C4-2B (cell line): ENCODE measurements around the gene CMC2.

Experiments
- H3K27ac ChIP-seq: fragments of 450-650 bp; 2 replicates; pipeline ENCODE4 v1.5.1; 2017
- ZFX ChIP-seq: fragments of 450-650 bp; IDR thresholded peaks from 2 replicates; pipeline ENCODE4 v1.6.1; 2017
- TF ChIP-seq, protein P1 (sequence below): fragments of 450-650 bp; conservative IDR thresholded peaks from 2 replicates; pipeline ENCODE4 v1.5.1; 2017; ENCODE audit warnings: mild to moderate bottlenecking

The CMC2 gene

GRCh38 chr16:80948886-80949493 lies 57.7 kb downstream of the CMC2 start:
- TF ChIP-seq, protein P1, sequence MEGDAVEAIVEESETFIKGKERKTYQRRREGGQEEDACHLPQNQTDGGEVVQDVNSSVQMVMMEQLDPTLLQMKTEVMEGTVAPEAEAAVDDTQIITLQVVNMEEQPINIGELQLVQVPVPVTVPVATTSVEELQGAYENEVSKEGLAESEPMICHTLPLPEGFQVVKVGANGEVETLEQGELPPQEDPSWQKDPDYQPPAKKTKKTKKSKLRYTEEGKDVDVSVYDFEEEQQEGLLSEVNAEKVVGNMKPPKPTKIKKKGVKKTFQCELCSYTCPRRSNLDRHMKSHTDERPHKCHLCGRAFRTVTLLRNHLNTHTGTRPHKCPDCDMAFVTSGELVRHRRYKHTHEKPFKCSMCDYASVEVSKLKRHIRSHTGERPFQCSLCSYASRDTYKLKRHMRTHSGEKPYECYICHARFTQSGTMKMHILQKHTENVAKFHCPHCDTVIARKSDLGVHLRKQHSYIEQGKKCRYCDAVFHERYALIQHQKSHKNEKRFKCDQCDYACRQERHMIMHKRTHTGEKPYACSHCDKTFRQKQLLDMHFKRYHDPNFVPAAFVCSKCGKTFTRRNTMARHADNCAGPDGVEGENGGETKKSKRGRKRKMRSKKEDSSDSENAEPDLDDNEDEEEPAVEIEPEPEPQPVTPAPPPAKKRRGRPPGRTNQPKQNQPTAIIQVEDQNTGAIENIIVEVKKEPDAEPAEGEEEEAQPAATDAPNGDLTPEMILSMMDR: peak; percentile 59
- no peak for TF ChIP-seq ZFX
- peak overlapping the region; percentile 54; the same call in 1 of the 2 replicates for H3K27ac ChIP-seq

GRCh38 chr16:80947708-80948625 lies 58.7 kb downstream of the CMC2 start:
- TF ChIP-seq ZFX: no peak
- TF ChIP-seq, protein P1: no peak
- peak overlapping the region; percentile 58; the same call in 1 of the 2 replicates for H3K27ac ChIP-seq

- TF ChIP-seq, protein P1: no peak
- TF ChIP-seq ZFX: no peak
- H3K27ac ChIP-seq: peak overlapping the region; percentile 58; the same call in 1 of the 2 replicates
Observed at GRCh38 chr16:80947239-80947638, 59.4 kb downstream of the CMC2 start.

DNA sequence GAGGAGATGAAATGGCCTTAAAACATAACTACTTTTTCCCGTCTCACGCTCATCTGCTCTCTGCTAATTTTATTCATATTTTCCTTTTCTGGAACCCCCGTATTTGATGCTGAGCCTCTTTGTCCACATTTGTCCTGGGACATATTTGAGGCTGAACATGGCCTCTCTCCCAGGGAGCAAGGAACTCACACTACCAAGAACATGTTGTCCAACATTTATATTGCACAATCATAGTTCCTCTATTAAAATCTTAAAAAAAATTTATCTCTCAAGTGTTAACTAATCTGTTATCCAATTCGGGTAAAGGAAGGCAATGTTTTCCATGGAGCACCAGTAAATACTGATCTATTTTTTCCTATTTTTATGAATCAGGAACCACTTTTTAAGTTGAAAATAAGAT lies 60.2 kb downstream of the CMC2 start:
- no peak overlapping the region for H3K27ac ChIP-seq
- TF ChIP-seq, protein P1: no peak
- TF ChIP-seq ZFX: no peak

GRCh38 chr16:80940069-80940856 lies 66.4 kb downstream of the CMC2 start:
- H3K27ac ChIP-seq: no peak overlapping the region

GRCh38 chr16:80938879-80939260 lies 67.8 kb downstream of the CMC2 start:
- no peak overlapping the region for H3K27ac ChIP-seq
- TF ChIP-seq ZFX: no peak
- TF ChIP-seq, protein P1: no peak

More at GRCh38 chr16:80940069-80940856, 66.4 kb downstream of the CMC2 start:
- no peak for TF ChIP-seq ZFX
- TF ChIP-seq, protein P1: no peak
